ENCODE measurements around the gene RNF113B.

The RNF113B gene

GRCh38 chr13:98217597-98217996, 40.5 kb upstream of the RNF113B start:
- Histone ChIP-seq H3K27ac (ENCODE audit: low read depth, low read length, severe bottlenecking) (no peak overlapping the region), H3K36me3 (ENCODE audit: control insufficient read depth, insufficient read depth, low read length) (peaks cover 46% of the 10 kb centered on the region), H3K9me3 (ENCODE audit: control insufficient read depth, low read length) (no peaks in the 10 kb centered on the region), H3K4me1 (ENCODE audit: control insufficient read depth, insufficient read depth, low read length, poor library complexity, severe bottlenecking) (peaks cover 22% of the 10 kb centered on the region), H3K4me3 (ENCODE audit: extremely low read depth, insufficient read depth, low read length, poor library complexity, severe bottlenecking) (no peak overlapping the region)
- WGBS, 2 experiments (ENCODE audit: insufficient coverage in 2 of 2), result 94 to 95% methylated on average over 9 to 11 of the region's 12 CpGs

GRCh38 chr13:98216711-98217285, 39.7 kb upstream of the RNF113B start:
- WGBS, 2 experiments (ENCODE audit: insufficient coverage in 2 of 2), result 70 to 71% methylated on average over 4 of the region's 7 CpGs
- H3K27ac ChIP-seq (ENCODE audit: low read depth, low read length, severe bottlenecking), result no peak overlapping the region

GRCh38 chr13:98216135-98216565, 39.1 kb upstream of the RNF113B start:
- H3K27ac ChIP-seq (ENCODE audit: low read depth, low read length, severe bottlenecking), result no peak overlapping the region
- peaks cover 2% of the 10 kb centered on the region for H3K9me3 ChIP-seq (ENCODE audit: control insufficient read depth, low read length)
- H3K4me3 ChIP-seq (ENCODE audit: extremely low read depth, insufficient read depth, low read length, poor library complexity, severe bottlenecking), result no peak overlapping the region
- WGBS, 2 experiments (ENCODE audit: insufficient coverage in 2 of 2), result 65 to 85% methylated on average over 3 to 4 of the region's 4 CpGs
- H3K36me3 ChIP-seq (ENCODE audit: control insufficient read depth, insufficient read depth, low read length), result peaks cover 47% of the 10 kb centered on the region
- H3K4me1 ChIP-seq (ENCODE audit: control insufficient read depth, insufficient read depth, low read length, poor library complexity, severe bottlenecking), result peaks cover 8% of the 10 kb centered on the region

More at GRCh38 chr13:98216711-98217285, 39.7 kb upstream of the RNF113B start:
- H3K4me1 ChIP-seq (ENCODE audit: control insufficient read depth, insufficient read depth, low read length, poor library complexity, severe bottlenecking), result peaks cover 14% of the 10 kb centered on the region
- no peak overlapping the region for H3K4me3 ChIP-seq (ENCODE audit: extremely low read depth, insufficient read depth, low read length, poor library complexity, severe bottlenecking)
- H3K9me3 ChIP-seq (ENCODE audit: control insufficient read depth, low read length), result no peaks in the 10 kb centered on the region
- peaks cover 46% of the 10 kb centered on the region for H3K36me3 ChIP-seq (ENCODE audit: control insufficient read depth, insufficient read depth, low read length)

- no peak overlapping the region for H3K4me3 ChIP-seq (ENCODE audit: extremely low read depth, insufficient read depth, low read length, poor library complexity, severe bottlenecking)
- no peak overlapping the region for H3K27ac ChIP-seq (ENCODE audit: low read depth, low read length, severe bottlenecking)
- peaks cover 46% of the 10 kb centered on the region for H3K36me3 ChIP-seq (ENCODE audit: control insufficient read depth, insufficient read depth, low read length)
- H3K4me1 ChIP-seq (ENCODE audit: control insufficient read depth, insufficient read depth, low read length, poor library complexity, severe bottlenecking), result peaks cover 3% of the 10 kb centered on the region
- peaks cover 6% of the 10 kb centered on the region for H3K9me3 ChIP-seq (ENCODE audit: control insufficient read depth, low read length)
- 100% methylated on average over 3 to 5 of the region's 6 CpGs for WGBS, 2 experiments (ENCODE audit: insufficient coverage in 2 of 2)
These were observed 38.4 kb upstream of the RNF113B start for GRCh38 chr13:98215508-98215907.

GRCh38 chr13:98214707-98215106, 37.6 kb upstream of the RNF113B start:
- H3K27ac ChIP-seq (ENCODE audit: low read depth, low read length, severe bottlenecking), result no peak overlapping the region
- H3K4me3 ChIP-seq (ENCODE audit: extremely low read depth, insufficient read depth, low read length, poor library complexity, severe bottlenecking), result no peak overlapping the region
- WGBS, 2 experiments (ENCODE audit: insufficient coverage in 2 of 2), result 94 to 100% methylated on average over 4 to 5 of the region's 6 CpGs
- H3K9me3 ChIP-seq (ENCODE audit: control insufficient read depth, low read length), result peaks cover 11% of the 10 kb centered on the region
- H3K36me3 ChIP-seq (ENCODE audit: control insufficient read depth, insufficient read depth, low read length), result peaks cover 51% of the 10 kb centered on the region
- H3K4me1 ChIP-seq (ENCODE audit: control insufficient read depth, insufficient read depth, low read length, poor library complexity, severe bottlenecking), result peaks cover 3% of the 10 kb centered on the region

GRCh38 chr13:98214008-98214643, 37.1 kb upstream of the RNF113B start:
- H3K4me1 ChIP-seq (ENCODE audit: control insufficient read depth, insufficient read depth, low read length, poor library complexity, severe bottlenecking), result peaks cover 3% of the 10 kb centered on the region
- peaks cover 51% of the 10 kb centered on the region for H3K36me3 ChIP-seq (ENCODE audit: control insufficient read depth, insufficient read depth, low read length)
- H3K4me3 ChIP-seq (ENCODE audit: extremely low read depth, insufficient read depth, low read length, poor library complexity, severe bottlenecking), result no peak overlapping the region
- H3K9me3 ChIP-seq (ENCODE audit: control insufficient read depth, low read length), result peaks cover 11% of the 10 kb centered on the region
- 75 to 80% methylated on average over 2 to 9 of the region's 16 CpGs for WGBS, 2 experiments (ENCODE audit: insufficient coverage in 2 of 2)
- no peak overlapping the region for H3K27ac ChIP-seq (ENCODE audit: low read depth, low read length, severe bottlenecking)

- 84 to 85% methylated on average over 3 of the region's 8 CpGs for WGBS, 2 experiments (ENCODE audit: insufficient coverage in 2 of 2)
- H3K9me3 ChIP-seq (ENCODE audit: control insufficient read depth, low read length), result peaks cover 11% of the 10 kb centered on the region
- peaks cover 3% of the 10 kb centered on the region for H3K4me1 ChIP-seq (ENCODE audit: control insufficient read depth, insufficient read depth, low read length, poor library complexity, severe bottlenecking)
- peaks cover 53% of the 10 kb centered on the region for H3K36me3 ChIP-seq (ENCODE audit: control insufficient read depth, insufficient read depth, low read length)
- no peak overlapping the region for H3K27ac ChIP-seq (ENCODE audit: low read depth, low read length, severe bottlenecking)
- H3K4me3 ChIP-seq (ENCODE audit: extremely low read depth, insufficient read depth, low read length, poor library complexity, severe bottlenecking), result no peak overlapping the region
These were observed 36.3 kb upstream of the RNF113B start for GRCh38 chr13:98213354-98213753.

- Histone ChIP-seq H3K9me3 (ENCODE audit: control insufficient read depth, low read length) (peaks cover 11% of the 10 kb centered on the region), H3K4me3 (ENCODE audit: extremely low read depth, insufficient read depth, low read length, poor library complexity, severe bottlenecking) (no peak overlapping the region), H3K36me3 (ENCODE audit: control insufficient read depth, insufficient read depth, low read length) (peaks cover 57% of the 10 kb centered on the region), H3K4me1 (ENCODE audit: control insufficient read depth, insufficient read depth, low read length, poor library complexity, severe bottlenecking) (peaks cover 3% of the 10 kb centered on the region), H3K27ac (ENCODE audit: low read depth, low read length, severe bottlenecking) (no peak overlapping the region)
- 86 to 100% methylated on average over 1 of the region's 5 CpGs for WGBS, 2 experiments (ENCODE audit: insufficient coverage in 2 of 2)
These were observed 35.7 kb upstream of the RNF113B start for GRCh38 chr13:98212763-98213162.

GRCh38 chr13:98208606-98209005, 31.5 kb upstream of the RNF113B start:
- Histone ChIP-seq H3K4me3 (ENCODE audit: extremely low read depth, insufficient read depth, low read length, poor library complexity, severe bottlenecking) (no peak overlapping the region), H3K27ac (ENCODE audit: low read depth, low read length, severe bottlenecking) (no peak overlapping the region), H3K9me3 (ENCODE audit: control insufficient read depth, low read length) (peaks cover 23% of the 10 kb centered on the region), H3K36me3 (ENCODE audit: control insufficient read depth, insufficient read depth, low read length) (peaks cover 37% of the 10 kb centered on the region), H3K4me1 (ENCODE audit: control insufficient read depth, insufficient read depth, low read length, poor library complexity, severe bottlenecking) (peaks cover 7% of the 10 kb centered on the region)
- WGBS, 2 experiments (ENCODE audit: insufficient coverage in 2 of 2), result 91 to 100% methylated on average over 4 to 5 of the region's 5 CpGs

GRCh38 chr13:98207416-98207815, 30.3 kb upstream of the RNF113B start:
- Histone ChIP-seq H3K36me3 (ENCODE audit: control insufficient read depth, insufficient read depth, low read length) (peaks cover 37% of the 10 kb centered on the region), H3K27ac (ENCODE audit: low read depth, low read length, severe bottlenecking) (no peak overlapping the region), H3K4me1 (ENCODE audit: control insufficient read depth, insufficient read depth, low read length, poor library complexity, severe bottlenecking) (peaks cover 7% of the 10 kb centered on the region), H3K4me3 (ENCODE audit: extremely low read depth, insufficient read depth, low read length, poor library complexity, severe bottlenecking) (no peak overlapping the region), H3K9me3 (ENCODE audit: control insufficient read depth, low read length) (peaks cover 29% of the 10 kb centered on the region)
- 62 to 92% methylated on average over 2 of the region's 4 CpGs for WGBS, 2 experiments (ENCODE audit: insufficient coverage in 2 of 2)

- no peak overlapping the region for H3K4me3 ChIP-seq (ENCODE audit: extremely low read depth, insufficient read depth, low read length, poor library complexity, severe bottlenecking)
- WGBS, 2 experiments (ENCODE audit: insufficient coverage in 2 of 2), result 93 to 100% methylated on average over 2 to 3 of the region's 4 CpGs
- H3K27ac ChIP-seq (ENCODE audit: low read depth, low read length, severe bottlenecking), result no peak overlapping the region
- peaks cover 37% of the 10 kb centered on the region for H3K36me3 ChIP-seq (ENCODE audit: control insufficient read depth, insufficient read depth, low read length)
- peaks cover 29% of the 10 kb centered on the region for H3K9me3 ChIP-seq (ENCODE audit: control insufficient read depth, low read length)
- H3K4me1 ChIP-seq (ENCODE audit: control insufficient read depth, insufficient read depth, low read length, poor library complexity, severe bottlenecking), result peaks cover 12% of the 10 kb centered on the region
These were observed 29.9 kb upstream of the RNF113B start for GRCh38 chr13:98206946-98207345.

All from mesodermal cell (in vitro differentiated cells).